GM19025 (cell line): ENCODE data around the gene LMO1.

ENCODE experiments used
- ATAC-seq: cut with Tn5 transposase; IDR thresholded peaks from one replicate; pipeline ENCODE4 v1.9.1; 2021; ENCODE audit warnings: mild to moderate bottlenecking, low read depth, moderate library complexity; ENCODE audit not compliant: unreplicated experiment

LMO1 gene

GRCh38 chr11:8288824-8289491, 25.3 kb upstream of the LMO1 start:
- no peak for ATAC-seq

GRCh38 chr11:8288166-8288772, 24.6 kb upstream of the LMO1 start:
- no peak for ATAC-seq

GRCh38 chr11:8287703-8288102, 24.0 kb upstream of the LMO1 start:
- no peak for ATAC-seq

GRCh38 chr11:8287297-8287696, 23.6 kb upstream of the LMO1 start:
- ATAC-seq, result no peak

GRCh38 chr11:8286886-8287285, 23.2 kb upstream of the LMO1 start:
- no peak for ATAC-seq

- no peak for ATAC-seq
Observed at GRCh38 chr11:8285796-8286195, 22.1 kb upstream of the LMO1 start.

GRCh38 chr11:8285228-8285627, 21.6 kb upstream of the LMO1 start:
- ATAC-seq, result no peak

GRCh38 chr11:8283465-8284230, 20.0 kb upstream of the LMO1 start:
- ATAC-seq, result no peak

- ATAC-seq, result no peak
Observed at GRCh38 chr11:8283100-8283464, 19.4 kb upstream of the LMO1 start.

- ATAC-seq, result no peak
Observed at GRCh38 chr11:8282631-8283030, 19.0 kb upstream of the LMO1 start.

GRCh38 chr11:8281266-8281665, 17.6 kb upstream of the LMO1 start:
- no peak for ATAC-seq

- no peak for ATAC-seq
Observed at GRCh38 chr11:8277691-8278090, 14.0 kb upstream of the LMO1 start.

GRCh38 chr11:8276528-8276927, 12.8 kb upstream of the LMO1 start:
- ATAC-seq, result no peak

- ATAC-seq, result no peak
Observed at GRCh38 chr11:8273287-8273686, 9.6 kb upstream of the LMO1 start.

GRCh38 chr11:8271106-8271886, 7.6 kb upstream of the LMO1 start:
- no peak for ATAC-seq

GRCh38 chr11:8269636-8270035, 6.0 kb upstream of the LMO1 start:
- no peak for ATAC-seq

GRCh38 chr11:8268530-8269400, 5.1 kb upstream of the LMO1 start:
- no peak for ATAC-seq

GRCh38 chr11:8267831-8268529, 4.3 kb upstream of the LMO1 start:
- ATAC-seq, result no peak

GRCh38 chr11:8267280-8267679, 3.6 kb upstream of the LMO1 start:
- ATAC-seq, result no peak
